Measurements from ENCODE around the gene PPP2R3A.

Gene PPP2R3A

DNA sequence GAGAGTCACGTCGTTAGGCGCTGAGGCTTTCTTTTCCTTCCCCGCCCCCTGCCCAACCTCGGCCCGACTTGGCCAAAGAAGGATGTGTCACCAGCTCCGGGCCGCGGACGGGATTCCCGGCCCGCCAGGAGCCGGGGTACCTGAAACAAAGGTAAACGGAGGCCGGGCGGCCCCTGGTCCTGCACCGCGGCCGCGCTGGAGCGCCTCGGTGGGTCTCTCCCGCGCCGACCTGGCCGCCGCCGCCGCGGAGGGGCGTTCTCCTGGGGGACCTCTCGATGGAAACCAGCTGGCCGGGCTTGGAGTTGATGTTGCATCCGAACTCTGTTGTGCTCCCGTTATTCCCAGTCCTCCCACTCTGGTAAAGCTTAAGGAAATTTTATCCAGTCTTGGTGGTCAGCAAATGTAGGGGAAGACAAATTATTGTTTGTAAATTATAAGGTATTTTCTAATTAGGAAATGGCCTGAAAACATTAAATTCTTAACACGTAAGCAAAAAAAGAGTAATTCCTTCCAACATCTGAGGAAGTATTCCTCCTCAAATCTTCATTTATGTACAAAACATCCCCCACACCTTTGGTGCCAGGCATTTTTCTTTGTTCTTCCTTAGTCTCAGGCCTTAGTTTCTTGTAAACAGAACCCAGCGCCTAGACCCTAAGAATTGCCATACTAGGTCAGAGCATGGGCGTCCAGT is 888 bp downstream of the PPP2R3A start:
- no peak for TF ChIP-seq Cebpa-rat (IDR thresholded peaks at IDR 0.05)
- H3K36me3 ChIP-seq, result no peaks in the 10 kb centered on the region
- H4K20me1 ChIP-seq, result no peaks in the 10 kb centered on the region
- H3K9me3 ChIP-seq (replicated peaks in 1 of 11), result peaks cover under 1 to 14% (median 6%) of the 10 kb centered on the region in 11 experiments; a peak in 16 of 22 replicates
- peaks cover 0 to 13% (median 6%) of the 10 kb centered on the region in 10 experiments; a peak in 12 of 20 replicates for H3K4me1 ChIP-seq
- peak overlapping the region; percentile 65 to 82 (median 77) for H3K4me2 ChIP-seq
- H3K27me3 ChIP-seq, result no peaks in the 10 kb centered on the region
- H3K9ac ChIP-seq, result peak overlapping the region; percentile 62 to 77 (median 71)
- peak overlapping the region in 9 of 11 experiments; percentile 11 to 59 (median 39); a peak in 12 of 22 replicates for H3K27ac ChIP-seq
- H3K4me3 ChIP-seq, result peak overlapping the region; percentile 56 to 76 (median 68)

DNA sequence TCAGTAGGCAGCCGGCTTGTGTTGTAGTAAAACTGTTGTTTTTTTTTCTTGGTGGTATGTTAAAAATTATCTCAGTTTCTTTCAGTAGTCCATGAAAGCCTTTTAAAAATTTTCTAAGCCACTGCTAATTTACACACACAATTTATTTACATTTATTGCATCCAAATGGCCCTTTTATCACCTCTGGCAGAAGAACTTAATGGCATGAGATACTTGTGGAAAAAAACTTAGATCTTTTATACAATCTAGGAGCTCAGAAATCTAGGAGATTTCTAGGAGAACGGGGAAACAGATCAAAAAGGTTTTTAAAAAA is 1.4 kb downstream of the PPP2R3A start:
- H4K20me1 ChIP-seq, result no peaks in the 10 kb centered on the region
- H3K9ac ChIP-seq, result peak overlapping the region in 4 of 11 experiments; percentile 63 to 75 (median 68); a peak in 3 of 22 replicates
- peaks cover 0 to 10% (median 1%) of the 10 kb centered on the region in 11 experiments; a peak in 4 of 22 replicates for H3K9me3 ChIP-seq (replicated peaks in 1 of 11)
- H3K4me2 ChIP-seq, result peak overlapping the region; percentile 65 to 82 (median 77); a peak in 21 of 22 replicates
- H3K27ac ChIP-seq, result no peak overlapping the region
- peak overlapping the region in 8 of 10 experiments; percentile 56 to 76 (median 66); a peak in 7 of 20 replicates for H3K4me3 ChIP-seq
- H3K4me1 ChIP-seq, result peaks cover 0 to 13% (median 6%) of the 10 kb centered on the region in 10 experiments; a peak in 12 of 20 replicates
- TF ChIP-seq Cebpa-rat (IDR thresholded peaks at IDR 0.05), result no peak
- H3K27me3 ChIP-seq, result no peaks in the 10 kb centered on the region
- H3K36me3 ChIP-seq, result no peaks in the 10 kb centered on the region

- Histone ChIP-seq H3K4me3 (no peak overlapping the region), H3K9ac (no peak overlapping the region), H3K4me1 (peaks cover 0 to 13% (median 6%) of the 10 kb centered on the region in 10 experiments; a peak in 12 of 20 replicates), H3K27ac (no peak overlapping the region), H3K27me3 (no peaks in the 10 kb centered on the region), H4K20me1 (no peaks in the 10 kb centered on the region), H3K4me2 (no peak overlapping the region), H3K9me3 (replicated peaks in 1 of 11) (peaks cover 0 to 10% (median 0%) of the 10 kb centered on the region in 11 experiments; a peak in 4 of 22 replicates), H3K36me3 (no peaks in the 10 kb centered on the region)
- no peak for TF ChIP-seq Cebpa-rat (IDR thresholded peaks at IDR 0.05)
These were observed 2.3 kb downstream of the PPP2R3A start for GRCh38 chr3:135967867-135968266.

DNA sequence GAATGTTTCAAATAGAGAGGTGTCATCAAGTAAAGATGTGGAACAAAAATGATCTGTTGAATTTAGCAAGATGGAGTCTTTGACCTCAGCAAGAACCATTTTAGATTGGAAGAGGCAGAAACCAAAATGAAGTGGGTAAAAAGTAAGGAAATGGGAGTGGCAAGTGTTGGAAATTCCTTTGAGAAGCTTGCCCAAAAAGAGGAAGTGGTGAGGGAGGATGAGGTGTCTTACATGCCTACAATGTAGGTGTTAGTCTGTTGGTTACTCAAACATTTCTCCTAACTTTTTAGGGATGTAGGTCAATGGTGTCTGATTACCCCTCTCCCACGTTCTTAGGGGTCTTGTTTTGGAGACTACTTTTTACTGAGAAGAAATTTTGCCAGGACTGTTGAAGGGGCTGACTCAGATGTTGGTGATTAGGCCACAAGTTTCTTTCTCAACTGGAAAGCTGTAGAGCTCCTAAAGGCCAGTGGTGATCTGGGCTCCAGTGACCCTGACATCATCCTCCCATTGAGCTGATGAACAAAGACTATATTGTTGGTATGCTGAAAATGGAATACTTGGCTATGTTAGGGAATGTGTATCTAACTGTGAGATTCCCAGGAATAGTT is 5.1 kb downstream of the PPP2R3A start:
- H3K9ac ChIP-seq, result no peak overlapping the region
- no peaks in the 10 kb centered on the region for H3K27me3 ChIP-seq
- H3K4me3 ChIP-seq, result no peak overlapping the region
- H3K36me3 ChIP-seq, result no peaks in the 10 kb centered on the region
- H3K4me2 ChIP-seq, result peak overlapping the region in 6 of 11 experiments; percentile 0 to 27 (median 20); a peak in 6 of 22 replicates
- no peaks in the 10 kb centered on the region for H4K20me1 ChIP-seq
- no peak overlapping the region for H3K27ac ChIP-seq
- peaks cover 0 to 13% (median 6%) of the 10 kb centered on the region in 10 experiments; a peak in 12 of 20 replicates for H3K4me1 ChIP-seq
- peaks cover 0 to 6% (median 0%) of the 10 kb centered on the region in 11 experiments; a peak in 2 of 22 replicates for H3K9me3 ChIP-seq (replicated peaks in 1 of 11)
- TF ChIP-seq Cebpa-rat (IDR thresholded peaks at IDR 0.05), result no peak

DNA sequence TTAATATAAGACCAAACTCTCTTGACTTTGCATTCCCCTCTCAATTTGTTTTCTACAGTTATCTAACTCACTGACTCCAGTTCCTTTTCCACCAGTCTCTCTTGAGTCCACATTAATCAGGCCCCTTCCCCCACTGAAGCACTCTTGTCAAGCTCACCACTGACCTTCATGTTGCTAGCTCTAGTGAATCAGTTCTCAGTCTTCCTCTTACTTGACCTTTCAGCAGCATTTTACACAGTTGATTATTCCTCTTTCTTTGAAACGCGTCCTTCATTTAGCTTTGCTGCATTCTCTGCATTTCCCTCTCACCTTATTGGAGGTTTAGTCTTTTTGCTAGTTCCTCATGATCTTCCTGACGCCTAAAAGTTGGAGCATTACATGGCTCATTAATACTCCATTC is 8.3 kb downstream of the PPP2R3A start:
- no peak overlapping the region for H3K27ac ChIP-seq
- H3K36me3 ChIP-seq, result no peaks in the 10 kb centered on the region
- no peaks in the 10 kb centered on the region for H3K27me3 ChIP-seq
- no peak overlapping the region for H3K4me3 ChIP-seq
- no peak overlapping the region for H3K4me2 ChIP-seq
- H3K4me1 ChIP-seq, result peaks cover 0 to 10% (median 2%) of the 10 kb centered on the region in 10 experiments; a peak in 7 of 20 replicates
- no peak overlapping the region for H3K9ac ChIP-seq
- no peaks in the 10 kb centered on the region for H4K20me1 ChIP-seq
- H3K9me3 ChIP-seq (replicated peaks in 1 of 11), result no peaks in the 10 kb centered on the region
- no peak for TF ChIP-seq Cebpa-rat (IDR thresholded peaks at IDR 0.05)

DNA sequence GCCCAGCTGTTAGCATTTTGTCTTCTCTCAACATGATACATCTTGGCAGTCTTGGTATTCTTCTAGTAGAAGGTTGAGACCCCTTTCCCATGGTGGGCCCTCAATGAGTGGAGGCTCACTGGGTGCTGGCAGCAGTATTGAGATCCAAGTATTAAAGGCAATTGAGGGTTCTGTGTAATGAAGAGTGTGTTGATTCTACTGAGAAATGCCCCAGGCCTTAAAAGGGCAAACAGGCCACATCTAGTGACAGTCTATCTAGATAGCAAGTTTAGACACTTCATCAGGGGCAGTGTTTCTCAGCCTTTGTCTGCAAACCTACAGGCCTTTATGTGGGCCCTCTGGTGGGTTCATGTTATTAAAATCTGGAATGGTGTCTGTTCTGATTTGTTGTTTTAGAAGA is 9.5 kb downstream of the PPP2R3A start:
- TF ChIP-seq Cebpa-rat (IDR thresholded peaks at IDR 0.05), result no peak
- Histone ChIP-seq H3K9me3 (replicated peaks in 1 of 11) (no peaks in the 10 kb centered on the region), H3K4me2 (no peak overlapping the region)

GRCh38 chr3:135975536-135975935 is 10.0 kb downstream of the PPP2R3A start:
- H3K9ac ChIP-seq, result no peak overlapping the region
- no peak overlapping the region for H3K4me3 ChIP-seq
- no peaks in the 10 kb centered on the region for H3K9me3 ChIP-seq (replicated peaks in 1 of 11)
- H3K27me3 ChIP-seq, result no peaks in the 10 kb centered on the region
- H3K36me3 ChIP-seq, result no peaks in the 10 kb centered on the region
- H4K20me1 ChIP-seq, result no peaks in the 10 kb centered on the region
- peaks cover 0 to 3% (median under 1%) of the 10 kb centered on the region in 10 experiments; a peak in 7 of 20 replicates for H3K4me1 ChIP-seq
- TF ChIP-seq Cebpa-rat (IDR thresholded peaks at IDR 0.05), result no peak
- H3K4me2 ChIP-seq, result no peak overlapping the region
- no peak overlapping the region for H3K27ac ChIP-seq

More for the DNA sequence above, 9.5 kb downstream of the PPP2R3A start:
- Histone ChIP-seq H3K27ac (no peak overlapping the region), H4K20me1 (no peaks in the 10 kb centered on the region), H3K4me1 (peaks cover 0 to 8% (median 2%) of the 10 kb centered on the region in 10 experiments; a peak in 7 of 20 replicates), H3K36me3 (no peaks in the 10 kb centered on the region), H3K9ac (no peak overlapping the region), H3K27me3 (no peaks in the 10 kb centered on the region), H3K4me3 (no peak overlapping the region)

DNA sequence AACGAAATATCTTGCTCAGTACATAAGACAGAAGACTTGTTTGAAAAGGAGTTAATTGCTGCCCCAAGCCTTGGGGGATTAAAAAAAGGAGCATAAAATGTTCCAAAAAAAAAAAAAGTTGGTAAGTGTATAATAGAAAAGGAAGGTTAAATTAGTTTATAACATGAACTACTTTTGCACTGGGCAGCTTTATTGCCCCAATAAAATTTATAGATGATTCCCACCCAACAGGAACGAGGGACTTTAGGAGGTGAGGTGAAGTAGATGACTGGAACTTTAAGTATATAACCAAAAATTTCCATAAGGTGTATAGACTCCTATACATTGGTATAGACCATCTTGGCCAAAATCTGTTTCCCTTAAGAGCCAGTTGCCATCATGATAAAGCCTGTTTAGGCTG is 14.8 kb downstream of the PPP2R3A start:
- TF ChIP-seq Cebpa-rat (IDR thresholded peaks at IDR 0.05), result no peak
- no peak overlapping the region for H3K27ac ChIP-seq

GRCh38 chr3:135981701-135982403 is 16.3 kb downstream of the PPP2R3A start:
- no peaks in the 10 kb centered on the region for H3K36me3 ChIP-seq
- no peak overlapping the region for H3K4me2 ChIP-seq
- TF ChIP-seq Cebpa-rat (IDR thresholded peaks at IDR 0.05), result no peak

More for the DNA sequence above, 14.8 kb downstream of the PPP2R3A start:
- Histone ChIP-seq H3K4me2 (no peak overlapping the region), H3K9me3 (replicated peaks in 1 of 11) (peaks cover 0 to 13% (median 8%) of the 10 kb centered on the region in 11 experiments; a peak in 9 of 22 replicates), H3K4me1 (no peaks in the 10 kb centered on the region), H3K27me3 (no peaks in the 10 kb centered on the region), H3K9ac (no peak overlapping the region), H3K4me3 (no peak overlapping the region), H3K36me3 (no peaks in the 10 kb centered on the region), H4K20me1 (no peaks in the 10 kb centered on the region)

More at GRCh38 chr3:135981701-135982403, 16.3 kb downstream of the PPP2R3A start:
- Histone ChIP-seq H4K20me1 (no peaks in the 10 kb centered on the region), H3K27me3 (no peaks in the 10 kb centered on the region), H3K4me3 (no peak overlapping the region), H3K27ac (no peak overlapping the region), H3K4me1 (0 out of 20 replicates have a peak, but pooled peaks cover 0 to 7% (median 0%) of the 10 kb centered on the region in 10 experiments), H3K9ac (no peak overlapping the region), H3K9me3 (replicated peaks in 1 of 11) (peaks cover 0 to 13% (median 8%) of the 10 kb centered on the region in 11 experiments; a peak in 9 of 22 replicates)

All from BLaER1 treated with 17β-estradiol and CSF1 and Interleukin-3, amounts not matched to agents 10 nM and 100 nM (cell line).